Activated naive CD8-positive, alpha-beta T cell treated with anti-CD3 and anti-CD28 coated beads, Interleukin-2, amount 50 U/mL, for 24 hours (primary cell): ENCODE results near the gene STX4.
A peak's percentile ranks its signal among the peaks of the same experiment; 100 is the strongest.

ENCODE experiments used
- ATAC-seq: fragments of 150-1000 bp; cut with Tn5 transposase; one replicate; pipeline ENCODE4 v1.10.0; 2021
- DNase-seq: peaks from one replicate; pipeline ENCODE4 v3.0.0; 2021
- H3K27ac Mint-ChIP-seq: one replicate; pipeline ENCODE4 v1.8.0; 2021; ENCODE audit warnings: mild to moderate bottlenecking, mixed read lengths
- H3K27me3 Mint-ChIP-seq: one replicate; pipeline ENCODE4 v1.8.0; 2021; ENCODE audit warnings: mixed read lengths
- H3K36me3 Mint-ChIP-seq: one replicate; pipeline ENCODE4 v1.8.0; 2021; ENCODE audit warnings: low read depth, mixed read lengths
- H3K4me1 Mint-ChIP-seq: one replicate; pipeline ENCODE4 v1.8.0; 2021; ENCODE audit warnings: mixed read lengths
- H3K4me3 Mint-ChIP-seq: one replicate; pipeline ENCODE4 v1.8.0; 2021; ENCODE audit warnings: mild to moderate bottlenecking, moderate library complexity, mixed read lengths
- H3K9me3 Mint-ChIP-seq: one replicate; pipeline ENCODE4 v1.8.0; 2021; ENCODE audit warnings: mixed read lengths

The STX4 gene

DNA sequence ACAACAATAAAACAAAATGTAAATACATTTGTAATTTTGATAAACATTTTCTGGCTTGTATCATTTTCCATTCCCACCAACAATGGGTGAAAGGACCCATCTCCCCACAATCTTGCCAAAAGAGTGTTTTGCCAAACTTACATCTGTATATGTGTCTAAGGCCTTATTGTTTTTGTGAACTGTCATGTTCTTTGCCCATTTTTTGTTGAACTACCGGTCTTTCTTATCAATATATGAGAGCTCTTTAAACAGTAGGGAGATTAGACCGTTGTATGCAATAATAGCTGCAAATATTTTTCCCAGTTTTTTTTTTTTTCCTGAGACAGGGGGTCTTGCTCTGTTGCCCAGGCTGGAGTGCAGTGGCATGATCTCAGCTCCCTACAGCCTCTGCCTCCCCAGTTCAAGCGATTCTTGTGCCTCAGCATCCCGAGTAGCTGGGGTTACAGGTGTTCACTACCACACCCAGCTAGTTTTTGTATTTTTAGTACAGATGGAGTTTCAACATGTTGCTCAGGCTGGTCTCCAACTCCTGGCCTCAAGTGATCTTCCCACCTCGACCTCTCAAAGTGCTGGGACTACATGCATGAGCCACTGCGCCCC lies 9.6 kb upstream of the STX4 start:
- Mint-ChIP-seq H3K27me3 (no peaks in the 10 kb centered on the region), H3K27ac (no peak overlapping the region), H3K4me3 (no peak overlapping the region), H3K9me3 (no peaks in the 10 kb centered on the region), H3K4me1 (peaks cover 3% of the 10 kb centered on the region), H3K36me3 (no peaks in the 10 kb centered on the region)
- DNase-seq (no peak), ATAC-seq (no peak)

DNA sequence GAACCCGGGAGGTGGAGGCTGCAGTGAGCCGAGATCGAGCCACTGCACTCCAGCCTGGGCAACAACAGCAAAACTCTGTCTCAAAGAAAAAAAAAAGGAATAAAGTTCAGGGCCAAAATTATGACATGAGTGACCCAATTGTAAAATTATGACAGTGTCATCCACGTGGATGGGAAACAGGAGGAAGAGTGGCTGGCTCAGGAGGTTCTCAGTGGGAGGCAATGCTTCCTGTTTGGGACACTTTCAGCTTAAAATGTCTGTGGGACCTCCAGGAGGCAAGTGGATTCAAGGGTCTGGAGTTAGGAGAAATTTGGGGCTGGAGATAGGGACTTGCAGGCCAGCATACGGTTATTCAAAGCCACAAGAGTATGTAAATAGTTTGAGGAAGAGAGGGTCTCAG lies 8.0 kb upstream of the STX4 start:
- no peaks in the 10 kb centered on the region for H3K27me3 Mint-ChIP-seq
- H3K27ac Mint-ChIP-seq, result no peak overlapping the region
- H3K9me3 Mint-ChIP-seq, result no peaks in the 10 kb centered on the region
- DNase-seq (no peak), ATAC-seq (no peak)
- H3K36me3 Mint-ChIP-seq, result no peaks in the 10 kb centered on the region
- H3K4me1 Mint-ChIP-seq, result peaks cover 3% of the 10 kb centered on the region
- H3K4me3 Mint-ChIP-seq, result no peak overlapping the region

DNA sequence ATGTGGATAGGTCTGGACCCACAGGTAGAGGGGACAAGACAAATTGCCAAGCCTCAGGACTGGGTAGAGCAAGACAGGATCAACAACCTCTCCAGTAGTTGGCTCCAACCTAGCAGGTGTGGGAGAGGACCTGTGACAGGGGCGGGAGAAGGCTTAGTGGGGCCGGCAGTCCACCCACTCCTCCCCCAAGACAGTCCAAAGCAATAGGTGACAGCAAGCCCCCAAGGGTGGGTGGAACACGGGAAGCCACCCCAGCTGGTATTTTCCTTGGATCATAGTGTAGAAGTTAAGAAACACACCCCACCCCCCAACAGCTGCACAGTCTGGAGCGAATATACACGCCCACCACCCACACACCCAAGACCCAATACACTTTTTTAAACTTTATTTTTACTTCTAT lies 4.1 kb upstream of the STX4 start:
- peaks cover 1% of the 10 kb centered on the region for H3K36me3 Mint-ChIP-seq
- H3K4me3 Mint-ChIP-seq, result no peak overlapping the region
- no peaks in the 10 kb centered on the region for H3K9me3 Mint-ChIP-seq

GRCh38 chr16:31031276-31031675 lies 2.1 kb upstream of the STX4 start:
- H3K4me3 Mint-ChIP-seq, result no peak overlapping the region
- no peak for ATAC-seq
- H3K9me3 Mint-ChIP-seq, result no peaks in the 10 kb centered on the region
- H3K36me3 Mint-ChIP-seq, result peaks cover 3% of the 10 kb centered on the region
- H3K4me1 Mint-ChIP-seq, result peaks cover 19% of the 10 kb centered on the region
- DNase-seq, result no peak
- H3K27me3 Mint-ChIP-seq, result no peaks in the 10 kb centered on the region
- no peak overlapping the region for H3K27ac Mint-ChIP-seq

More for the DNA sequence above, 4.1 kb upstream of the STX4 start:
- DNase-seq, result no peak
- Mint-ChIP-seq H3K27ac (no peak overlapping the region), H3K27me3 (no peaks in the 10 kb centered on the region), H3K4me1 (peaks cover 13% of the 10 kb centered on the region)
- no peak for ATAC-seq

DNA sequence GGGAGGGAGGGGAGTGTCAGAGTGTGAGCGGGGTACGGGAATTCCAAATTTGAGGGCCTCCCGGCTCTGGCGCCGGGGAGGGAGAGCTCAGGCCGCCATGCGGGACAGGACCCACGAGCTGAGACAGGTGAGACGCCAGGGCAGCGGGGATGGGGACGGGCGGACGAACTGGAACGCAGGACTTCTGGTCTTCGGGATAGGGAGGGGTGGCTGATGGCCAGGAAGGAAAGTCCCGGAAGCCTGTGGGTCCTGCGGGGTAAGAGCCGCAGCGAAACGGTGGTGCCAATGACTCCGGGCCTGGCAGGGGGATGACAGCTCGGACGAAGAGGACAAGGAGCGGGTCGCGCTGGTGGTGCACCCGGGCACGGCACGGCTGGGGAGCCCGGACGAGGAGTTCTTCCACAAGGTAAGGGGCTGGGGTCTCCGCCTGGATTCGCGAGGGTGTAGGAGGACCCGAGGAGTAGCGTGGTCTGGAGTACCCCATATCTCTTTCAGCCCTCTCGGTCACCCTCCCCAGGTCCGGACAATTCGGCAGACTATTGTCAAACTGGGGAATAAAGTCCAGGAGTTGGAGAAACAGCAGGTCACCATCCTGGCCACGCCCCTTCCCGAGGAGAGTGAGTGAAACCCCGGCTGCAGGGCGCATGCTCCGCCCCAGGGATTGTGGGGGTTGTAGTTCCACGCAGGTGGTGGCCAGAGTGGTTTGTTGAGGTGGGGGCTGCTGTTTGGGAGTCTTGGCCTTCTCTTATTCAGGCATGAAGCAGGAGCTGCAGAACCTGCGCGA lies 543 bp downstream of the STX4 start:
- peak; percentile 92 for DNase-seq
- Mint-ChIP-seq H3K4me1 (peaks cover 19% of the 10 kb centered on the region), H3K36me3 (peaks cover 3% of the 10 kb centered on the region), H3K27ac (peak overlapping the region; percentile 92), H3K9me3 (no peaks in the 10 kb centered on the region), H3K27me3 (no peaks in the 10 kb centered on the region), H3K4me3 (peak overlapping the region; percentile 90)
- peak; percentile 41 for ATAC-seq

- Mint-ChIP-seq H3K36me3 (peaks cover 6% of the 10 kb centered on the region), H3K27ac (no peak overlapping the region), H3K9me3 (no peaks in the 10 kb centered on the region), H3K4me3 (no peak overlapping the region), H3K4me1 (peaks cover 19% of the 10 kb centered on the region), H3K27me3 (no peaks in the 10 kb centered on the region)
- DNase-seq, result no peak
- ATAC-seq, result no peak
Measured at GRCh38 chr16:31036691-31037090, 3.3 kb downstream of the STX4 start.

GRCh38 chr16:31038993-31039392 lies 5.6 kb downstream of the STX4 start:
- Mint-ChIP-seq H3K36me3 (peaks cover 6% of the 10 kb centered on the region), H3K27ac (no peak overlapping the region), H3K27me3 (no peaks in the 10 kb centered on the region), H3K4me3 (no peak overlapping the region), H3K4me1 (peaks cover 8% of the 10 kb centered on the region), H3K9me3 (no peaks in the 10 kb centered on the region)
- ATAC-seq (no peak), DNase-seq (no peak)

DNA sequence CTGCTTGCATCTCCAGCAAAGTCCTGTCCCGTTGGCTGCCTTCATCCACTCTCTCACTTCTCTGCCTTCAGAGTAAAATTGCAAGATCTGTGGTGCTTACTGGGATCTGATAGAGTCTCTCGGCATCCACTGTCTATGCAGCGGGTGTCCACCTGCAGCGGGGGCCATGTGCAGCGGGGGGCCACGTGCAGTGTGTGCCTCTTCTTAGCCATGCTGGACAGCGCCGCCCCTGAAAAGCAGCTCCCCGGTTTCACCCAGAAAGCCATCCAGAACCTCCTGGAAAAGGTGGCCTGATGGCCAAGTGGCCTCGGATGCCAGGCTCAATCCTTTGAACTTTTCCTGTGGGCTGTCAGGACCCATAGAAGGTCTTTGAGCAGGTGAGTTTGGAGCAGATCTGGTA lies 9.5 kb downstream of the STX4 start:
- H3K4me3 Mint-ChIP-seq, result no peak overlapping the region
- no peaks in the 10 kb centered on the region for H3K4me1 Mint-ChIP-seq
- DNase-seq (no peak), ATAC-seq (no peak)
- peaks cover 3% of the 10 kb centered on the region for H3K36me3 Mint-ChIP-seq
- no peaks in the 10 kb centered on the region for H3K9me3 Mint-ChIP-seq
- no peak overlapping the region for H3K27ac Mint-ChIP-seq
- no peaks in the 10 kb centered on the region for H3K27me3 Mint-ChIP-seq

DNA sequence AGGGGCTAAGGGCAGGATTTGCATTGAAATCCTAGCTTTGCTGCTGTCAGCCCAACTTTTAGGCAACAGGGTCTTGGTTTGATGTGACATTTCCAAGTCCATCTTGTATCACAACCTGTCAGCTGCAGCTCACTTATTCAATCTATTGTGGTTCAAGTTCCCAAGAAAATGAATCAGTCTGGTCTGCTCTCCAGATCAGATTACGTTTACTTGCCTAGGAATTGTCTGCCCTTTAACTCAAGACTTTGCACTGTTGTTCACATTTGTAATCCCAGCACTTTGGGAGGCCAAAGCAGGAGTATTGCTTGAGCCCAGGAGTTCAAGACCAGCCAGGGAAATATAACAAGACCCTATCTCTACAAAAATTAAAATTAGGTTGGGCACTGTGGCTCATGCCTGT lies 10.0 kb downstream of the STX4 start:
- Mint-ChIP-seq H3K9me3 (no peaks in the 10 kb centered on the region), H3K36me3 (peaks cover 3% of the 10 kb centered on the region), H3K27ac (no peak overlapping the region), H3K27me3 (no peaks in the 10 kb centered on the region), H3K4me3 (no peak overlapping the region), H3K4me1 (no peaks in the 10 kb centered on the region)
- ATAC-seq (no peak), DNase-seq (no peak)

DNA sequence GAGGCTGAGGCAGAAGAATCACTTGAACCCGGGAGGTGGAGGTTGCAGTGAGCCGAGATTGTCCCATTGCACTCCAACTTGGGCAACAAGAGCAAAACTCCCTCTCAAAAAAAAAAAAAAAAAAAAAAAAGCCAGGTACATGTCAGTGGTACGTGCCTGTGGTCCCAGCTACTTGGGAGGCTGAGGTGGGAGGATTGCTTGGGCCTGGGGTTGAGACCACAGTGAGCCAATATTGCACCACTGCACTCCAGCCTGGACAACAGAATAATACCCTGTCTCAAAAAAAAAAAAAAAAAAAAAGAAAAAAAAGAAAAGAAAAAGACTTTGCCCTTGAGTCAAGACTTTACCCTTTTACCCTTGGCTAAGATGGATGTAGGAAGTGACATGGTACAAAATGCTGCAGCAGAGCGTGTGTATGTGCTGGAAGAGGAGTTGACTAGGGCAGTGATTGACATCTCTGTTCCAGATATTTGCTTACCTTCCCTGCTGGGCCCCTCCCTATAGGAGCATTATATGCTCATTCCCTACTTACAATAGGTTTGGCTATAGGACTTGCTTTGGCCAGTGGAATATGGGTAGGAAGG lies 10.6 kb downstream of the STX4 start:
- Mint-ChIP-seq H3K27ac (no peak overlapping the region), H3K4me3 (no peak overlapping the region), H3K27me3 (no peaks in the 10 kb centered on the region), H3K4me1 (no peaks in the 10 kb centered on the region), H3K36me3 (peaks cover 3% of the 10 kb centered on the region), H3K9me3 (no peaks in the 10 kb centered on the region)
- DNase-seq (no peak), ATAC-seq (no peak)

GRCh38 chr16:31050280-31051030 lies 17.1 kb downstream of the STX4 start:
- no peaks in the 10 kb centered on the region for H3K27me3 Mint-ChIP-seq
- H3K27ac Mint-ChIP-seq, result no peak overlapping the region
- peaks cover 8% of the 10 kb centered on the region for H3K4me1 Mint-ChIP-seq
- H3K36me3 Mint-ChIP-seq, result no peaks in the 10 kb centered on the region
- H3K4me3 Mint-ChIP-seq, result no peak overlapping the region
- no peaks in the 10 kb centered on the region for H3K9me3 Mint-ChIP-seq
- ATAC-seq (no peak), DNase-seq (no peak)

GRCh38 chr16:31052114-31052513 lies 18.8 kb downstream of the STX4 start:
- Mint-ChIP-seq H3K4me3 (no peak overlapping the region), H3K27me3 (no peaks in the 10 kb centered on the region), H3K36me3 (no peaks in the 10 kb centered on the region), H3K4me1 (peaks cover 8% of the 10 kb centered on the region), H3K27ac (no peak overlapping the region), H3K9me3 (no peaks in the 10 kb centered on the region)
- DNase-seq, result no peak
- ATAC-seq, result peak; percentile 99

- DNase-seq (no peak), ATAC-seq (no peak)
- no peak overlapping the region for H3K27ac Mint-ChIP-seq
- H3K27me3 Mint-ChIP-seq, result no peaks in the 10 kb centered on the region
- no peak overlapping the region for H3K4me3 Mint-ChIP-seq
- H3K4me1 Mint-ChIP-seq, result peaks cover 8% of the 10 kb centered on the region
- peaks cover 6% of the 10 kb centered on the region for H3K36me3 Mint-ChIP-seq
- no peaks in the 10 kb centered on the region for H3K9me3 Mint-ChIP-seq
Measured at GRCh38 chr16:31055613-31056012, 22.3 kb downstream of the STX4 start.

DNA sequence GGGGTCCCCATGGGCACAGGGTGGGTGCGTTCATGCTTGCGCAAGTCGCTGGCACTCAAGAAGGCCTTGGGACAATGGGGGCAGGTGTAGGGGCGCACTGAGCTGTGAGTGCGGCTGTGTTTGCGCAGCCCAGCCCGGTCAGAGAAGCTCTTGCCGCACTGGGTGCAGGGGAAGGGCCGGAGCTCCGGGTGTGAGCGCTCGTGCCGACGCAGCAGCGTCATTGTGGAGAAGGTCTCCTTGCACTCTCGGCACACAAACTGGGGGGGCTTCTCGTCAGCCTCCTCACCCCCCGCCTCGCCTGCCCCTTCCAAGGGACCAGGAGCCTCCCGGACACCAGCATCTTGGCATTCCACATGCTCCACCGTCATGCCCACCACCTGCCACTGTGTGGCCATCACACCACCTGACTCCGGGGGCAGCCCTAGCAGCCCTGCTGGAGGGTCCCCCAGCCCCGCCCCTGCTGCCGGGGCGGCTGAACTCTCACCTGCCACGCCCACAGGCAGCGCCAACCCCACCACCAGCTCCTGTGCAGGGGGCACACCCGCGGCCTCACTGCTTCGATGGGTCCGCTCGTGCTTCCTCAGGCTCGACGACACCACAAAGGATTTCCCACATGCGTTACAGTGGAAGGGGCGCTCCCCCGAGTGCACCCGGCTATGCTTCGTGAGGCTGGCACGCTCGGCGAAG lies 27.9 kb downstream of the STX4 start:
- H3K4me3 Mint-ChIP-seq, result no peak overlapping the region
- no peak overlapping the region for H3K27ac Mint-ChIP-seq
- H3K36me3 Mint-ChIP-seq, result peaks cover 24% of the 10 kb centered on the region
- H3K4me1 Mint-ChIP-seq, result peaks cover 28% of the 10 kb centered on the region
- no peaks in the 10 kb centered on the region for H3K9me3 Mint-ChIP-seq
- no peak for ATAC-seq
- no peak for DNase-seq
- H3K27me3 Mint-ChIP-seq, result no peaks in the 10 kb centered on the region
